ENCODE measurements around the gene HSD11B1.

Gene HSD11B1

DNA sequence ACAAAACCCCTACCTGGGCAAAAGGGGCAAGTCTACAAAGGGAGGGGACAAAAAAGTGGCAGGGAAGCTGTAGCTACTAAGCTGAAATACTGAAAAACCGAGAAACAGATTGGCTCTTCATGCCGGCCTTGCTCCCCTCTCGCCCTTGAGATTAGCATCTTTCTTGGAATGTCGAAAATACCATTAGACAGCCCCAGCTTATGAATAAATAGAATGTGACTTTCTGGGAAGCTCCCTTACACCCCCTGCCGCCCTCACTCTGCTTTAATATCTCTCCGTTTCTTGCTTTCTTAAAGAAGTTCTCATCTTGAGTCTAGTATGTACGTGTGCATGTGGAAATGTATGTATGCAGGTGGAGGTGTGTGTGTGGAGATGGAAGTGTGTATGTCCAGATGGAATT is 65.3 kb downstream of the HSD11B1 start:
- Histone ChIP-seq H3K9me3 (ENCODE audit: control insufficient read depth, low read length) (no peaks in the 10 kb centered on the region), H3K36me3 (ENCODE audit: control insufficient read depth, insufficient read depth, low read length) (no peaks in the 10 kb centered on the region), H3K4me1 (ENCODE audit: control insufficient read depth, insufficient read depth, low read length, poor library complexity, severe bottlenecking) (peaks cover 29% of the 10 kb centered on the region), H3K4me3 (ENCODE audit: extremely low read depth, insufficient read depth, low read length, poor library complexity, severe bottlenecking) (no peak overlapping the region), H3K27ac (ENCODE audit: low read depth, low read length, severe bottlenecking) (peak overlapping the region; percentile 98)
- 90 to 91% methylated on average over 2 to 5 of the region's 7 CpGs for WGBS, 2 experiments (ENCODE audit: insufficient coverage in 2 of 2)

DNA sequence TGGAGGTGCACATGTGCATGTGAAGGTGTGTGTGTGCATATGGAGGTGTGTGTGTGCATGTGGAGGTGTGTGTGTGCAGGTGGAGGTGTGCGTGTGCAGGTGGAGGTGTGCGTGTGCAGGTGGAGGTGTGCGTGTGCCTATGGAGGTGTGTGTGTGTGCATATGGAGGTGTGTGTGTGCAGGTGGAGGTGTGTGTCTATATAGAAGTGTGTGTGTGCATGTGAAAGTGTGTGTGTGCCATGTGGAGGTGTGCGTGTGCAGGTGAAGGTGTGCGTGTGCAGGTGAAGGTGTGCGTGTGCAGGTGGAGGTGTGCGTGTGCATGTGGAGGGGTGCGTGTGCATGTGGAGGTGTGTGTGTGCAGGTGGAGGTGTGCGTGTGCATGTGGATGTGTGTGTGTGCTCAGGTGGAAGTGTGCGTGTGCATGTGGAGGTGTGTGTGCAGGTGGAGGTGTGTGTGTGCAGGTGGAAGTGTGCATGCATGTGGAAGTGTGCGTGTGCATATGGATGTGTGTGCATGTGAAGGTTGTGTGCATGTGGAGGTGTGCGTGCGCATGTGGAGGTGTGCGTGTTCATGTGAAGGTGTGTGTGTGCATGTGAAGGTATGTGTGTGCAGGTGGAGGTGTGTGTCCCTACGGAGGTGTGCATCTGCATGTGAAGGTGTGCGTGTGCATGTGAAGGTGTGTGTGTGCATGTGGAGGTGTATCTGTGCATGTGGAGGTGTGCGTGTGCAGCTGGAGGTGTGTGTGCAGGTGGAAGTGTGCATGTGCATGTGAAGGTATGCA is 66.2 kb downstream of the HSD11B1 start:
- Histone ChIP-seq H3K4me3 (ENCODE audit: extremely low read depth, insufficient read depth, low read length, poor library complexity, severe bottlenecking) (no peak overlapping the region), H3K4me1 (ENCODE audit: control insufficient read depth, insufficient read depth, low read length, poor library complexity, severe bottlenecking) (peaks cover 29% of the 10 kb centered on the region), H3K36me3 (ENCODE audit: control insufficient read depth, insufficient read depth, low read length) (no peaks in the 10 kb centered on the region), H3K9me3 (ENCODE audit: control insufficient read depth, low read length) (no peaks in the 10 kb centered on the region), H3K27ac (ENCODE audit: low read depth, low read length, severe bottlenecking) (no peak overlapping the region)
- WGBS, 2 experiments (ENCODE audit: insufficient coverage in 2 of 2) = 90 to 94% methylated on average over 6 to 16 of the region's 17 CpGs

DNA sequence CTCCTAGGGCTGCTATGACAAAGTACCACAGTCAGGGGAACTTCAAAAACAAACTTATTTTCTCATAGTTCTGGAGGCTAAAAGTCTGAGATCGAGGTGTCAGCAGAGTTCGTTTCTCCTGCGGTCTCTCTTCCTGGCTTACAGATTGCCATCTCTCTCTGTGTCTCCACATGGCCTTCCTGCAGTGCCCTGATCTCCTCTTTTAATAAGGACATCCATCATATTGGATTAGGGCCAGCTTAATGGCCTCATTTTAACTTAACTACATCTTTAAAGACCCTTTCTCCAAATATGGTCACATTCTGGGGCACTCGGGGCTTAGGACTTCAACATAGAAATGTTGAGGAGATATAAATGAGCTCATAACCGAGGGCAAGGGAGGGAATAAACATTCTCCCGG is 67.5 kb downstream of the HSD11B1 start:
- no peaks in the 10 kb centered on the region for H3K36me3 ChIP-seq (ENCODE audit: control insufficient read depth, insufficient read depth, low read length)
- 83 to 93% methylated on average over 6 of the region's 6 CpGs for WGBS, 2 experiments (ENCODE audit: insufficient coverage in 2 of 2)
- peaks cover 29% of the 10 kb centered on the region for H3K4me1 ChIP-seq (ENCODE audit: control insufficient read depth, insufficient read depth, low read length, poor library complexity, severe bottlenecking)
- H3K9me3 ChIP-seq (ENCODE audit: control insufficient read depth, low read length) = no peaks in the 10 kb centered on the region
- H3K4me3 ChIP-seq (ENCODE audit: extremely low read depth, insufficient read depth, low read length, poor library complexity, severe bottlenecking) = no peak overlapping the region
- no peak overlapping the region for H3K27ac ChIP-seq (ENCODE audit: low read depth, low read length, severe bottlenecking)

- Histone ChIP-seq H3K4me3 (ENCODE audit: extremely low read depth, insufficient read depth, low read length, poor library complexity, severe bottlenecking) (no peak overlapping the region), H3K4me1 (ENCODE audit: control insufficient read depth, insufficient read depth, low read length, poor library complexity, severe bottlenecking) (peaks cover 10% of the 10 kb centered on the region), H3K27ac (ENCODE audit: low read depth, low read length, severe bottlenecking) (no peak overlapping the region), H3K36me3 (ENCODE audit: control insufficient read depth, insufficient read depth, low read length) (no peaks in the 10 kb centered on the region), H3K9me3 (ENCODE audit: control insufficient read depth, low read length) (no peaks in the 10 kb centered on the region)
- 100% methylated on average over 1 of the region's 1 CpG for WGBS, 2 experiments (ENCODE audit: insufficient coverage in 2 of 2)
Measured at GRCh38 chr1:209774592-209774991, 69.9 kb downstream of the HSD11B1 start.

DNA sequence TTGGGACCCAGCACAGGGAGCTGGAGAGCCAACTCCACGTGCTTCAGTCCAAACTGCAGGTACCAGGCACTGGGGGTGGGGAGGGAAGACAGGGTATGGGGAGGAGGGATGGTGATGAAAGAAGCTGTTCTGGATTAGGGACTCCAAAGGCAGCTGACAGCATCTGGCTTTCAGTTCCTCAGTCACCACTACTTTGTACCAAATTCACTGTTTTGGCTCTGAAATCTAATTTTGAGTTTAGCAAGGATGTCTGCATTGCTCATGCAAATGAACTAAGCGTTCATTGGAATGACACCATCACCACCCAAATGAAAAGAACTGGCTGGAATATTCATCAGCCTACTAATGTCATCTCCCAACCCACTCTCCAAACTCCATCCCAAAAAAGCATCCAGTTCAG is 71.0 kb downstream of the HSD11B1 start:
- peaks cover 8% of the 10 kb centered on the region for H3K4me1 ChIP-seq (ENCODE audit: control insufficient read depth, insufficient read depth, low read length, poor library complexity, severe bottlenecking)
- no peaks in the 10 kb centered on the region for H3K9me3 ChIP-seq (ENCODE audit: control insufficient read depth, low read length)
- no peaks in the 10 kb centered on the region for H3K36me3 ChIP-seq (ENCODE audit: control insufficient read depth, insufficient read depth, low read length)
- 57 to 62% methylated on average over 1 to 2 of the region's 2 CpGs for WGBS, 2 experiments (ENCODE audit: insufficient coverage in 2 of 2)
- no peak overlapping the region for H3K4me3 ChIP-seq (ENCODE audit: extremely low read depth, insufficient read depth, low read length, poor library complexity, severe bottlenecking)
- no peak overlapping the region for H3K27ac ChIP-seq (ENCODE audit: low read depth, low read length, severe bottlenecking)

DNA sequence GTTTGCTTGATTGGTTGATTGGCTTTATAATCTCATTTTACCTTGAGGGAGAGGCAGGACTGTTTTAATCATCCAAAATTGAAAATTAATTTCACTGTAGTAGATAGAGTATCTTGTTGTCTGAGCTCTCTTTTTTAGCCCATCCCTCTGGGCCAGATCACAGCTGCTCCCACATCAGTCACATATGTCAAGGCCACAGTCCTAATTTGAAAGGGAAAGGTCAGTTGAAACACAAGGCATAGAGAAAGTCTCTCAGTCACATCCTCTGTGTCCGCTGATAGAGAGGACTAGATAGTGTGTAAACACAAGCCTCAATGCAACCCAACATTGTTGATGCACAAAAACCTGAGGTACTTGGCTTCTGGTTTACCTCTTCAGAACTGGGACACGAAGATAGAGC is 72.9 kb downstream of the HSD11B1 start:
- Histone ChIP-seq H3K27ac (ENCODE audit: low read depth, low read length, severe bottlenecking) (no peak overlapping the region), H3K4me1 (ENCODE audit: control insufficient read depth, insufficient read depth, low read length, poor library complexity, severe bottlenecking) (peaks cover 8% of the 10 kb centered on the region), H3K36me3 (ENCODE audit: control insufficient read depth, insufficient read depth, low read length) (peaks cover 7% of the 10 kb centered on the region), H3K4me3 (ENCODE audit: extremely low read depth, insufficient read depth, low read length, poor library complexity, severe bottlenecking) (no peak overlapping the region), H3K9me3 (ENCODE audit: control insufficient read depth, low read length) (no peaks in the 10 kb centered on the region)
- 100% methylated on average over 1 to 2 of the region's 2 CpGs for WGBS, 2 experiments (ENCODE audit: insufficient coverage in 2 of 2)

DNA sequence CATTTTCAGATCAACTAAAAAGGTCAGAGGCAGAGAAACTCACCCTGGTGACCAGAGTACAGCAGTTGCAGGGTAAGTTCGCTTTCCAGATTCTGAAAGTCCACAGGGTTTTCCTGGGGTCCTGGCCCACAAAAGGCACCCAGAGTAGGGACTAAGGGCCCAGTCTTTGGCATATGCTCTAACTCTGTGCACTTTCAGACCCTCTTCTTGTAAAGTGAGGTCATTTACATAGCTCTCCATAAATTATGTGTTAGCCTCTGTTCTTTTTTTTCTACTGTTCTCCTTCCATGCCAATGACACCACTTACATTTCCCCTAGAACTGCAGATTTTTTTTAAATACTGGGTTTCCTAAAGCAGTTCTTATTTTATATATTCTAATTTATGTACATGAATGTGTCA is 73.5 kb downstream of the HSD11B1 start:
- WGBS, 2 experiments (ENCODE audit: insufficient coverage in 2 of 2) = 82 to 90% methylated on average over 1 of the region's 1 CpG
- Histone ChIP-seq H3K9me3 (ENCODE audit: control insufficient read depth, low read length) (no peaks in the 10 kb centered on the region), H3K36me3 (ENCODE audit: control insufficient read depth, insufficient read depth, low read length) (peaks cover 13% of the 10 kb centered on the region), H3K4me1 (ENCODE audit: control insufficient read depth, insufficient read depth, low read length, poor library complexity, severe bottlenecking) (peaks cover 8% of the 10 kb centered on the region), H3K4me3 (ENCODE audit: extremely low read depth, insufficient read depth, low read length, poor library complexity, severe bottlenecking) (no peak overlapping the region), H3K27ac (ENCODE audit: low read depth, low read length, severe bottlenecking) (no peak overlapping the region)

GRCh38 chr1:209780268-209780667 is 75.6 kb downstream of the HSD11B1 start:
- no peak overlapping the region for H3K4me3 ChIP-seq (ENCODE audit: extremely low read depth, insufficient read depth, low read length, poor library complexity, severe bottlenecking)
- no peak overlapping the region for H3K27ac ChIP-seq (ENCODE audit: low read depth, low read length, severe bottlenecking)
- peaks cover 5% of the 10 kb centered on the region for H3K4me1 ChIP-seq (ENCODE audit: control insufficient read depth, insufficient read depth, low read length, poor library complexity, severe bottlenecking)
- WGBS, 2 experiments (ENCODE audit: insufficient coverage in 2 of 2) = 73 to 78% methylated on average over 3 to 4 of the region's 4 CpGs
- H3K9me3 ChIP-seq (ENCODE audit: control insufficient read depth, low read length) = peaks cover 6% of the 10 kb centered on the region
- H3K36me3 ChIP-seq (ENCODE audit: control insufficient read depth, insufficient read depth, low read length) = peaks cover 13% of the 10 kb centered on the region

DNA sequence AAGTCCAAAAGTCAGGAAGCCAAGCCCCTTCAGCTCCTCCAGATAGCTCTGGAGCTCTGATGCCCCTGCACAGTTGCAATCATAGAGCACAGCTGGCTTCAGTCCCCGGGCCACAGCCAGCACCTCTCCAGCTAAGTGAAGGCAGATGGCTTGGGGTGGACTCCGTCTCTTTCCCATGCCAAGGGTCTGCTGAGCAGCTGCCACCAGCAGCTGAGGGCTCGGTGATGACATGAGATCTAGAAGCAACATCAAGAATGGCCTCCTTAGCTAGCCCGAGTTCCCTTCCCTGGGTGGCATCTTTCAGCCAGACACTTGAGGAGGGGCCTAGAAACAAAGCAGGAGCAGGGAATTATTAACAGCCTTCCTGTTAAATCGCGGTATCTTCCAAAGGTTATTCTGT is 78.7 kb downstream of the HSD11B1 start:
- Histone ChIP-seq H3K4me1 (ENCODE audit: control insufficient read depth, insufficient read depth, low read length, poor library complexity, severe bottlenecking) (peaks cover 5% of the 10 kb centered on the region), H3K36me3 (ENCODE audit: control insufficient read depth, insufficient read depth, low read length) (peaks cover 13% of the 10 kb centered on the region), H3K9me3 (ENCODE audit: control insufficient read depth, low read length) (peaks cover 6% of the 10 kb centered on the region), H3K27ac (ENCODE audit: low read depth, low read length, severe bottlenecking) (no peak overlapping the region), H3K4me3 (ENCODE audit: extremely low read depth, insufficient read depth, low read length, poor library complexity, severe bottlenecking) (peak overlapping the region; percentile 61)
- WGBS, 2 experiments (ENCODE audit: insufficient coverage in 2 of 2) = 87 to 93% methylated on average over 6 of the region's 6 CpGs

Data from mesodermal cell (in vitro differentiated cells).